Heart right ventricle (tissue), 16 donors: Measurements from ENCODE around the gene BDKRB2. TPM values are rescaled to one million over a fixed set of nuclear protein-coding genes. Genes with fewer than 3 reads are reported as not detected.

Source experiments
- ATAC-seq, 8 donors: fragments of 200-7000 bp; cut with Tn5 transposase; one replicate each; pipeline ENCODE4 v1.9.1; 2020; ENCODE audit warnings: mild to moderate bottlenecking in 8 of 8, moderate library complexity in 8 of 8, moderate number of reproducible peaks in 1 of 8
- DNase-seq, 2 donors: peaks; one replicate each; pipeline ENCODE4 v3.0.0-alpha.2; 2020
- H3K27ac ChIP-seq, 10 donors: fragments of 200-600 bp; sonication (generic) in 2 of 10; one replicate each; pipeline versions ENCODE4 v1.5.0 to v1.8.0; 2020 to 2022; ENCODE audit warnings: mild to moderate bottlenecking in 3 of 10
- H3K27me3 ChIP-seq, 7 donors: fragments of 200-600 bp; one replicate each; pipeline ENCODE4 v1.8.0; 2021 to 2022; ENCODE audit warnings: mild to moderate bottlenecking in 2 of 7
- H3K36me3 ChIP-seq, 9 donors: fragments of 200-600 bp; sonication (generic) in 1 of 9; one replicate each; pipeline versions ENCODE4 v1.5.0 to v1.8.0; 2020 to 2022; ENCODE audit warnings: mild to moderate bottlenecking in 2 of 9
- H3K4me1 ChIP-seq, 9 donors: fragments of 200-600 bp; sonication (generic) in 1 of 9; one replicate each; pipeline versions ENCODE4 v1.5.0 to v1.8.0; 2020 to 2022; ENCODE audit warnings: mild to moderate bottlenecking in 4 of 9
- H3K4me3 ChIP-seq, 10 donors: fragments of 200-600 bp; sonication (generic) in 2 of 10; one replicate each; pipeline versions ENCODE4 v1.5.0 to v1.8.0; 2020 to 2022; ENCODE audit warnings: mild to moderate bottlenecking in 7 of 10, moderate library complexity in 2 of 10
- H3K9me3 ChIP-seq, 11 donors: fragments of 200-600 bp in 10 of 11; sonication (generic) in 2 of 11; one replicate each; pipeline versions ENCODE4 v1.5.0 to v1.8.0; 2013 to 2022; ENCODE audit warnings: mild to moderate bottlenecking in 2 of 11, control low read depth in 1 of 11, moderate library complexity in 1 of 11
- WGBS, 2 donors: extraction: QIAGEN DNeasy Blood & Tissue Kit; methylation state at CpG; one replicate each; pipeline ENCODE4 v1.1.7; 2013; ENCODE audit warnings: inconsistent platforms in 1 of 2; 5-methylcytosine and 5-hydroxymethylcytosine counted together
- intact Hi-C, 10 donors: fragments of 100-400 bp; cut with DNase I; formaldehyde crosslinking; loops; one replicate each; pipeline versions ENCODE4 v1.11.1 to v1.14.2; 2022
- polyA plus RNA-seq, 2 donors: library from polyadenylated mRNA; stranded (reverse); fragments of 200-250 nt; gene quantifications; one replicate each; pipeline ENCODE4 v1.2.3, GENCODE V29; 2013
- total RNA-seq, 10 donors: library from RNA; stranded (reverse); fragmentation: NEBNext Ultra II Directional in 3 of 10; extraction: Animal tissue kit (Norgen Biotek cat#: 25700) in 3 of 10; gene quantifications; one replicate each; pipeline versions ENCODE4 v1.2.1 to v1.2.4, GENCODE V29; 2021 to 2023
- TF ChIP-seq, protein P1 (sequence below), 9 donors: fragments of 200-600 bp; sonication (generic) in 2 of 9; IDR thresholded peaks; one replicate each; pipeline versions ENCODE4 v1.5.0 to v1.8.0; 2021 to 2022; ENCODE audit warnings: antibody characterized with exemption in 9 of 9, mild to moderate bottlenecking in 5 of 9, moderate library complexity in 1 of 9
- donor health status: Arrhythmogenic right ventricular cardiomyopathy.
- donor health status: ischemic (EF 13 %, LVEDD 7.1; RV severe dilation, severe dysfunction).
- donor health status: healthy with polysubstance abuse.
- donor health status: DM: no; HTN: yes; CAD: no.
- donor health status: DM: no; HTN: no; CAD: no.
- donor health status: ischemic (EF 25% LVEDD 6.9; RV normal size, moderate dysfunction).
- donor health status: ischemic (EF 25% LVEDD 5.7; RV mildly dilated, moderate dysfunction).
- donor health status: healthy.
- donor health status: DM: yes; HTN: yes; CAD: no.
- donor health status: Ischemic cardiomyopathy.
- donor health status: ischemic (EF 35%, LVEDD 5.7; RV mildly dilated, moderate dysfunction).
- donor health status: nonischemic (EF 11% LVEDD 7.7; RV severe dilation, severe dysfunction).
- donor health status: DM: yes; HTN: yes; CAD: no.
- donor health status: PGD.
- donor health status: ischemic (EF 29% LVEDD 5.4; RV normal size, mild dysfunction).
- donor health status: nonischemic (EF 23%, LVEDD 6.1; RV moderate dilation, normal function).

BDKRB2 gene
- total and polyA plus RNA-seq, 12 donors = 0.19 to 3.6 (median 0.59) TPM

DNA sequence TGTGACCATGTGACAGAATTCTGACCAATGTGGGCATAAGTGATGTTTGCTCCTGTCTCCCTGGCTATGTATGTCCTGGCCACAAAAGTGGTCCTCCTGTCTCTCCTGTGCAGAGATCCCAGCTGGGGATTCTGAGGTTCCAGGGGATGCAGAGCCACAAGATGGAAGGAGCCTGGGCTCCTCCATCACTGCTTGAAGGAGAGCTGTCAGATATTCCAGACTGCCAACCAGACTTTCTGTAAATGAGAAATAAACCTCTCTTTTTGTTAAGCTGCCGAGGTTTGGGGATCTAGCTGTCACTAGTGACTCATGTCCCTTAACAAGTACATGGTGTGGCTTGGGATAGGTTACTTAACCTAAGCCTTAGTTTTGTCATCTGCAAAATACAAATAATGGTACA is 73.3 kb downstream of the BDKRB2 start:
- no peaks in the 10 kb centered on the region for H3K27me3 ChIP-seq
- no peak overlapping the region for H3K27ac ChIP-seq
- WGBS, 2 donors = 93 to 94% methylated on average over 1 of the region's 1 CpG
- TF ChIP-seq, protein P1, sequence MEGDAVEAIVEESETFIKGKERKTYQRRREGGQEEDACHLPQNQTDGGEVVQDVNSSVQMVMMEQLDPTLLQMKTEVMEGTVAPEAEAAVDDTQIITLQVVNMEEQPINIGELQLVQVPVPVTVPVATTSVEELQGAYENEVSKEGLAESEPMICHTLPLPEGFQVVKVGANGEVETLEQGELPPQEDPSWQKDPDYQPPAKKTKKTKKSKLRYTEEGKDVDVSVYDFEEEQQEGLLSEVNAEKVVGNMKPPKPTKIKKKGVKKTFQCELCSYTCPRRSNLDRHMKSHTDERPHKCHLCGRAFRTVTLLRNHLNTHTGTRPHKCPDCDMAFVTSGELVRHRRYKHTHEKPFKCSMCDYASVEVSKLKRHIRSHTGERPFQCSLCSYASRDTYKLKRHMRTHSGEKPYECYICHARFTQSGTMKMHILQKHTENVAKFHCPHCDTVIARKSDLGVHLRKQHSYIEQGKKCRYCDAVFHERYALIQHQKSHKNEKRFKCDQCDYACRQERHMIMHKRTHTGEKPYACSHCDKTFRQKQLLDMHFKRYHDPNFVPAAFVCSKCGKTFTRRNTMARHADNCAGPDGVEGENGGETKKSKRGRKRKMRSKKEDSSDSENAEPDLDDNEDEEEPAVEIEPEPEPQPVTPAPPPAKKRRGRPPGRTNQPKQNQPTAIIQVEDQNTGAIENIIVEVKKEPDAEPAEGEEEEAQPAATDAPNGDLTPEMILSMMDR (IDR thresholded peaks at IDR 0.05) = no peak
- ATAC-seq (no peak), DNase-seq (no peak)
- H3K9me3 ChIP-seq = peaks cover 4 to 18% (median 13%) of the 10 kb centered on the region in 11 donors
- H3K4me1 ChIP-seq = peaks cover 0 to 16% (median 8%) of the 10 kb centered on the region in 9 donors
- H3K4me3 ChIP-seq = no peak overlapping the region
- intact Hi-C loops = loop anchor here (2.0 to 10.0 kb wide), 6 partner anchors 177 to 716 kb away; no protein-coding TSS in a partner anchor
- H3K36me3 ChIP-seq = peaks cover 0 to 22% (median 0%) of the 10 kb centered on the region in 9 donors

DNA sequence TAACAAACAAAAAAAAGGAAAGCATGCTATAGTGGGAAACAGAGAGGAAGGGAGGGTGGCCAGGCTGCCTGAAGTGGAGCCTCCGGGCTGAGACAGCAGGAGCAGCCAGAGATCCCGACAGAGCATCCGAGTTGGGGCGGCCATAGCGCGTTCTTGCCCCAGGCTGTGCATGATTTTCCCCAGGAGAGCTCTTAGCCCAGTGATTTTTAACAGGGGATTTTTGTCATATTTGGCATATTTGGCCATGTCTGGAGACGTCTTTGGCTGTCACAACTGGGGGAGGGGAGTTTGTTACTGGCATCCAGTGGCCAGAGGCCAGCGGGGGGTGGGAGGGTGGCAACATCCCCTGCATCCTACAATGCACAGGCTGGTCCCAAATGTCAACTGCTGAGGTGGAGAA is 74.9 kb downstream of the BDKRB2 start:
- Histone ChIP-seq H3K9me3 (peaks cover 4 to 17% (median 13%) of the 10 kb centered on the region in 11 donors), H3K36me3 (peaks cover 0 to 38% (median 0%) of the 10 kb centered on the region in 9 donors), H3K4me3 (no peak overlapping the region), H3K27ac (no peak overlapping the region), H3K4me1 (peaks cover 0 to 16% (median 8%) of the 10 kb centered on the region in 9 donors), H3K27me3 (no peaks in the 10 kb centered on the region)
- no peak for ATAC-seq
- TF ChIP-seq, protein P1 (IDR thresholded peaks at IDR 0.05) = no peak
- 76 to 77% methylated on average over 8 of the region's 8 CpGs for WGBS, 2 donors
- intact Hi-C loops = loop anchor here in 9 of 10 donors (5.0 to 10.0 kb wide), 5 partner anchors 275 to 717 kb away; no protein-coding TSS in a partner anchor
- no peak for DNase-seq

DNA sequence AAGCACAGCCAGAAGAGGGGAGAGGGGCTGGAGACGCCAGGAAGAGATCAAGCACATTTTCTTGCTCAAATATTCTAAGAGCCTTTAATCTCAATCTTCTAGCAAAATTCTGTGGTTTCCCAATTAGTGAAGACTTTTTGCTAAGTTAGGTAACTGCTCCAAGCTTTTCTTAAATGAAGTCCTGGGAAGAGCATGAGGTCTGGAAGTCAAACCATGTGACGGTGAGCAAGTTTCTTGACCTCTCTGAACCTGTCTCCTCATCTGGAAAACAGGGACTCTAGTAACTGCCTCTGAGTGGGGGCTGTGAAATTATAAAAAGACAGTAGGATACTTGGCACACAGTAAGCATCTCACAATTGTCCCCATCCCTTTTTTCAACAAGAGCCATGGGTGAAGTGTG is 75.5 kb downstream of the BDKRB2 start:
- H3K36me3 ChIP-seq = peaks cover 0 to 42% (median 0%) of the 10 kb centered on the region in 9 donors
- no peak overlapping the region for H3K4me3 ChIP-seq
- H3K27me3 ChIP-seq = no peaks in the 10 kb centered on the region
- no peak overlapping the region for H3K27ac ChIP-seq
- H3K9me3 ChIP-seq = peaks cover 4 to 17% (median 13%) of the 10 kb centered on the region in 11 donors
- ATAC-seq = no peak
- TF ChIP-seq, protein P1 (IDR thresholded peaks at IDR 0.05) = no peak
- H3K4me1 ChIP-seq = peaks cover 0 to 15% (median 6%) of the 10 kb centered on the region in 9 donors
- intact Hi-C loops = no loop called here
- 93 to 97% methylated on average over 2 of the region's 2 CpGs for WGBS, 2 donors
- DNase-seq = no peak

DNA sequence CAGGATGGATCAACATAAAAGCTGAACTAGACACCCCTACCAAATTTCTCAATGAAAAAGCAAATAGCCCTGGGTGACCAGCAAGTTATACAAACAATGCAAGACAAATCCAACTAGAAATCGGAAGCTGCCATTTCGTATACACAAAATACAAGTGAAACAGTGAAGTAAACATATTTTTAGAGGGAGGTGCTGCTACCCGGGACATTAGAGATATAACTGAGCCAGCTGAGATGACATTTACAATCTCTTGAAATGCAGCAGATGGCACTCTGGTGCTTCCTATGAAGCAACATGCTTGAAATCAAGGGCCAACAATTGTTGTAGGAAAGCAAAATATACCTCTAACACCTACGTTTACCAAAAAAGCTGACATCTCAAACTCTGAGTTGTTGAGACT is 76.8 kb downstream of the BDKRB2 start:
- intact Hi-C loops = no loop called here
- Histone ChIP-seq H3K4me1 (peaks cover 0 to 8% (median 0%) of the 10 kb centered on the region in 9 donors), H3K27me3 (no peaks in the 10 kb centered on the region), H3K9me3 (peaks cover 4 to 17% (median 13%) of the 10 kb centered on the region in 11 donors), H3K36me3 (peaks cover 0 to 55% (median 0%) of the 10 kb centered on the region in 9 donors), H3K27ac (no peak overlapping the region), H3K4me3 (no peak overlapping the region)
- DNase-seq (no peak), ATAC-seq (no peak)
- TF ChIP-seq, protein P1 (IDR thresholded peaks at IDR 0.05) = peak in 1 of 9 donors; percentile 14
- 59 to 61% methylated on average over 4 of the region's 4 CpGs for WGBS, 2 donors
